Measurements from ENCODE around the gene MRM2.

MRM2 gene

GRCh38 chr7:2245883-2246675 is 4.1 kb upstream of the MRM2 start:
- no peak overlapping the region for H3K4me3 Mint-ChIP-seq
- peaks cover 65% of the 10 kb centered on the region for H3K36me3 Mint-ChIP-seq (ENCODE audit: low read depth)
- H3K27me3 Mint-ChIP-seq = no peaks in the 10 kb centered on the region
- peaks cover 27% of the 10 kb centered on the region for H3K4me1 Mint-ChIP-seq (ENCODE audit: low read depth)
- H3K9me3 Mint-ChIP-seq = no peaks in the 10 kb centered on the region
- no peak for DNase-seq
- H3K27ac Mint-ChIP-seq = no peak overlapping the region

GRCh38 chr7:2244404-2244995 is 2.5 kb upstream of the MRM2 start:
- Mint-ChIP-seq H3K36me3 (ENCODE audit: low read depth) (peaks cover 65% of the 10 kb centered on the region), H3K4me1 (ENCODE audit: low read depth) (peaks cover 33% of the 10 kb centered on the region), H3K27ac (peak overlapping the region; percentile 12), H3K9me3 (no peaks in the 10 kb centered on the region), H3K27me3 (no peaks in the 10 kb centered on the region), H3K4me3 (no peak overlapping the region)
- DNase-seq = no peak

GRCh38 chr7:2243458-2243857 is 1.5 kb upstream of the MRM2 start:
- Mint-ChIP-seq H3K4me3 (peak overlapping the region; percentile 96), H3K36me3 (ENCODE audit: low read depth) (peaks cover 65% of the 10 kb centered on the region), H3K9me3 (no peaks in the 10 kb centered on the region), H3K27me3 (no peaks in the 10 kb centered on the region), H3K4me1 (ENCODE audit: low read depth) (peaks cover 24% of the 10 kb centered on the region), H3K27ac (no peak overlapping the region)
- no peak for DNase-seq

GRCh38 chr7:2242541-2243429 is 780 bp upstream of the MRM2 start:
- Mint-ChIP-seq H3K27ac (peak overlapping the region; percentile 95), H3K4me1 (ENCODE audit: low read depth) (peaks cover 19% of the 10 kb centered on the region), H3K9me3 (no peaks in the 10 kb centered on the region), H3K36me3 (ENCODE audit: low read depth) (peaks cover 68% of the 10 kb centered on the region), H3K27me3 (no peaks in the 10 kb centered on the region), H3K4me3 (peak overlapping the region; percentile 96)
- DNase-seq = peak; percentile 67

- Mint-ChIP-seq H3K27me3 (no peaks in the 10 kb centered on the region), H3K4me3 (no peak overlapping the region), H3K36me3 (ENCODE audit: low read depth) (peaks cover 75% of the 10 kb centered on the region), H3K9me3 (no peaks in the 10 kb centered on the region), H3K27ac (no peak overlapping the region), H3K4me1 (ENCODE audit: low read depth) (peaks cover 23% of the 10 kb centered on the region)
- DNase-seq = no peak
Observed at GRCh38 chr7:2239242-2239641, 2.8 kb downstream of the MRM2 start.

GRCh38 chr7:2237109-2237602 is 4.8 kb downstream of the MRM2 start:
- peaks cover 82% of the 10 kb centered on the region for H3K36me3 Mint-ChIP-seq (ENCODE audit: low read depth)
- no peaks in the 10 kb centered on the region for H3K9me3 Mint-ChIP-seq
- no peak for DNase-seq
- H3K27ac Mint-ChIP-seq = peak overlapping the region; percentile 50
- no peaks in the 10 kb centered on the region for H3K27me3 Mint-ChIP-seq
- H3K4me1 Mint-ChIP-seq (ENCODE audit: low read depth) = peaks cover 27% of the 10 kb centered on the region
- H3K4me3 Mint-ChIP-seq = no peak overlapping the region

- H3K27ac Mint-ChIP-seq = peak overlapping the region; percentile 55
Observed at GRCh38 chr7:2233926-2234325, 8.1 kb downstream of the MRM2 start.

GRCh38 chr7:2232766-2233520 is 9.1 kb downstream of the MRM2 start, which contains the start of gene MAD1L1:
Gene MAD1L1, minus strand, starts transcription at chr7:2232945. Its CDS starts 2,812 bp downstream, at chr7:2230133.
- Mint-ChIP-seq H3K27me3 (no peaks in the 10 kb centered on the region), H3K4me3 (peak within 1 kb of the TSS; percentile 91), H3K27ac (peak within 1 kb of the TSS; percentile 93), H3K9me3 (no peaks in the 10 kb centered on the region), H3K4me1 (ENCODE audit: low read depth) (peaks cover 37% of the 10 kb centered on the region), H3K36me3 (ENCODE audit: low read depth) (peaks cover 77% of the 10 kb centered on the region)
- DNase-seq = peak; percentile 89

More at GRCh38 chr7:2233926-2234325, 8.1 kb downstream of the MRM2 start:
- Mint-ChIP-seq H3K27me3 (no peaks in the 10 kb centered on the region), H3K9me3 (no peaks in the 10 kb centered on the region), H3K36me3 (ENCODE audit: low read depth) (peaks cover 81% of the 10 kb centered on the region), H3K4me3 (peak overlapping the region; percentile 46), H3K4me1 (ENCODE audit: low read depth) (peaks cover 36% of the 10 kb centered on the region)
- no peak for DNase-seq

- no peaks in the 10 kb centered on the region for H3K27me3 Mint-ChIP-seq
- peak overlapping the region; percentile 86 for H3K27ac Mint-ChIP-seq
- peak overlapping the region; percentile 91 for H3K4me3 Mint-ChIP-seq
- H3K4me1 Mint-ChIP-seq (ENCODE audit: low read depth) = peaks cover 41% of the 10 kb centered on the region
- no peaks in the 10 kb centered on the region for H3K9me3 Mint-ChIP-seq
- H3K36me3 Mint-ChIP-seq (ENCODE audit: low read depth) = peaks cover 77% of the 10 kb centered on the region
- peak; percentile 59 for DNase-seq
Observed at GRCh38 chr7:2231992-2232765, 9.8 kb downstream of the MRM2 start.

GRCh38 chr7:2230882-2231281 is 11.1 kb downstream of the MRM2 start:
- H3K36me3 Mint-ChIP-seq (ENCODE audit: low read depth) = peaks cover 77% of the 10 kb centered on the region
- peaks cover 41% of the 10 kb centered on the region for H3K4me1 Mint-ChIP-seq (ENCODE audit: low read depth)
- no peaks in the 10 kb centered on the region for H3K9me3 Mint-ChIP-seq
- H3K27ac Mint-ChIP-seq = no peak overlapping the region
- DNase-seq = no peak
- H3K27me3 Mint-ChIP-seq = no peaks in the 10 kb centered on the region
- H3K4me3 Mint-ChIP-seq = peak overlapping the region; percentile 27

- Mint-ChIP-seq H3K9me3 (no peaks in the 10 kb centered on the region), H3K4me1 (ENCODE audit: low read depth) (peaks cover 41% of the 10 kb centered on the region), H3K27ac (peak overlapping the region; percentile 65), H3K4me3 (peak overlapping the region; percentile 27), H3K27me3 (no peaks in the 10 kb centered on the region), H3K36me3 (ENCODE audit: low read depth) (peaks cover 77% of the 10 kb centered on the region)
- no peak for DNase-seq
Observed at GRCh38 chr7:2230226-2230625, 11.8 kb downstream of the MRM2 start.

GRCh38 chr7:2229467-2229866 is 12.5 kb downstream of the MRM2 start:
- DNase-seq = no peak
- Mint-ChIP-seq H3K27ac (no peak overlapping the region), H3K27me3 (no peaks in the 10 kb centered on the region), H3K4me3 (no peak overlapping the region), H3K9me3 (no peaks in the 10 kb centered on the region), H3K36me3 (ENCODE audit: low read depth) (peaks cover 76% of the 10 kb centered on the region), H3K4me1 (ENCODE audit: low read depth) (peaks cover 38% of the 10 kb centered on the region)

GRCh38 chr7:2228921-2229320 is 13.1 kb downstream of the MRM2 start:
- H3K9me3 Mint-ChIP-seq = no peaks in the 10 kb centered on the region
- peaks cover 76% of the 10 kb centered on the region for H3K36me3 Mint-ChIP-seq (ENCODE audit: low read depth)
- peaks cover 34% of the 10 kb centered on the region for H3K4me1 Mint-ChIP-seq (ENCODE audit: low read depth)
- no peak overlapping the region for H3K27ac Mint-ChIP-seq
- no peaks in the 10 kb centered on the region for H3K27me3 Mint-ChIP-seq
- DNase-seq = no peak
- H3K4me3 Mint-ChIP-seq = no peak overlapping the region

Measured in activated T-cell treated with anti-CD3 and anti-CD28 coated beads, Interleukin-2, amount 50 U/mL, for 24 hours (primary cell).